Measurements from ENCODE around the gene ALX4. TPM values are rescaled to one million over a fixed set of nuclear protein-coding genes. Genes with fewer than 3 reads are reported as not detected.

The ALX4 gene
- total RNA-seq, 1 experiment from 2014 or later, result 0.16 TPM

DNA sequence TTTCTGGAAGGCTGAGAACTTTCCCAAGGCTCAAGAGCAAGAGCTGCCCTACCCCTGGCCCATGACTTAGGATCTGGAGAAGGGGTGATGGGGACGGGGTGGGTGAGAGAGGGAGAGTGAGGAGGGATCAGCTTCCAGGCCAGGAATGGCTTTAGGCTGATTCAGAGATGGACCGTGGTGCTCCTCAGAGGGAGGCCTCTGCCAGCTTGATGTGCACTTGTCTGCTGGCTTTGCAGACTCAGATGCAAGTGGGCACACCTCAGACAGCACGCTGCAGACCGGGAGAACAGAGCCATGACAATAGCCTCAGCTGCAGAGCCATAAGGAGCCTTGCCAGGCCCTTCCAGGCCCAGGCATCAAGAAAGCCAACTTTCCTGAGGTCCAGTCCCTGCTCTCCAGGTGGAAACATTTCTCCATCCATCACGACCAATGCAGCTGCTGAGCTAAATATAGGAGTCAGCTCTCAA is 41.3 kb downstream of the ALX4 start:
- Histone ChIP-seq H3K9me3 (no peaks in the 10 kb centered on the region), H3K36me3 (no peaks in the 10 kb centered on the region)

DNA sequence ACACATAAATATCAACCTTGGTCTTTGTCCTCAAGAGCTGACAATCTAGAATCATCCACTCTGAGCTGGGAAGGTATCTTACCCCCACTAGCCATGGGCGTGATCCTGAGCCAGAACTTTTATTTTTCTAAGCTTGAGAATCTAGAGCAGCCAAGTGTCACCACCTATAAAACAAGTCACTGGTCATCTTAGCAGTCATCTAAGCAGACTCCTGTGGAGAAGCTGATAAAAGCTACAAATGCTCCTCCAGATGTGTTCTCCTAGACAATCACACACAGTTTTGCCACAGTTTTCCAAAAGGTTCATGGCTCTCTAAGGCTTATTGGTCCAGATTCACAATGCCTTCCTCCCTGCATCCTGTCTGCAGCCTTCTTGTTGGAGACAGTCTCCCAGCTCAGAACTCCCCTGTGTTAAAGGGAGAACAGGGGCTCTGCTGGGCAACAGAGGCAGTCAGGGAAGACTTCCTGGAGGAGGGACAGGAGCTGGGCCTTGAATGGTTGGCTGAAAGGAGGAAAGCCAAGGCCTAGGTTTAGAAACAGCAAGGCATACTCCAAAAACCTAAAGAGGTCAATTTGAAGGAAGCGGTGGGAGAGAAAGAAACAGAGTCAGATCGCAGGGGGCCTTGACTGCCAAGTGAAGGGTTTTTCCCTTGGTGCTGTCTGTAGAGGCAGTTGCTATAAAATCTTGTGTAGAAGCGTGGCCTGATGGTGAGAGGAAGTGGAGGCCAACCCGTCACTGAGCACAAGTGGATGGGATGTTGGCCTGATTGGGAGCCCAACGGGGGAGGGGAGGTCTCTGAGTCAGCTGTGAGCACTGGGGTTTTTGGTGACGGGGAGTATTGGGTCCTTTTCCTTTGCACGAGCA is 42.0 kb downstream of the ALX4 start:
- H3K36me3 ChIP-seq, result no peaks in the 10 kb centered on the region
- no peaks in the 10 kb centered on the region for H3K27me3 ChIP-seq
- no peak overlapping the region for H3K4me3 ChIP-seq
- no peaks in the 10 kb centered on the region for H3K9me3 ChIP-seq
- DNase-seq, result no peak

More for the DNA sequence above, 41.3 kb downstream of the ALX4 start:
- DNase-seq, result no peak
- H3K4me3 ChIP-seq, result no peak overlapping the region
- H3K27me3 ChIP-seq, result no peaks in the 10 kb centered on the region

DNA sequence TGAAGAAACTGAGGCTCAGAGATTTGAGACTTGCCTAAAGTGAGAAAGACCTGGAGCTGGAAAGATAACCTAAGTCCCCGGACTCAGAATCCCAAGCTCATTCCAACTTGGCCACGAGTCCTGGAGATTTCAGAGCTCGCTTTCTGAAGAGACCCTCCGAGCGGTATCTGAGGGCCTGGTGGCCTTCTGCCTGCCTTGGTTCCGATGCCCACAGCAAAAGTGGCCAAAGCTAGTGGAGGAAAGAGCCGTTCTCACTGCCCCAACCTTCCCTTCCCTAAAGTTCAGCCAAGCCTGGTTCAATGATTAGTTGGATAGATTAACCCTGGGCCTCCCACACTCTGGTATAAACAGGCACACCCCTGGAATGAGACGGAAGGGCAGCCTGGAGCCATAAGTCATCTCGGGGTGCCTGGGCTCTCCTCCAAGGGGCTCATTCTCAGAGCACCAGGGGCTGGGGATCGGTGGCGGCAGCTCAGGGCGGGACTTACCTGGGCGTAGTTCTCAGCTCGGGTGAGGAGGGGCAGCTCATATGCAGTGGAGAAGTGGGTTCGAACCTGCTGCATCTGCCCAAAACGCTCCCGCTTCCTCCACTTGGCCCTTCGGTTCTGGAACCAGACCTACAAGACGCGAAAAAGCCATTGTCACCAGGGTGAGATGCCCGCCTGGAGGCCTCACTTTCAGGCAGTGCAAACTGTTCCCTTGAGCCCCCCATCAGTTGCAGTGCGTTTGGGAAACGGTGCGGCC is 42.8 kb downstream of the ALX4 start:
- H3K36me3 ChIP-seq, result no peaks in the 10 kb centered on the region
- H3K4me3 ChIP-seq, result no peak overlapping the region
- H3K9me3 ChIP-seq, result no peaks in the 10 kb centered on the region
- no peak for DNase-seq
- no peaks in the 10 kb centered on the region for H3K27me3 ChIP-seq

DNA sequence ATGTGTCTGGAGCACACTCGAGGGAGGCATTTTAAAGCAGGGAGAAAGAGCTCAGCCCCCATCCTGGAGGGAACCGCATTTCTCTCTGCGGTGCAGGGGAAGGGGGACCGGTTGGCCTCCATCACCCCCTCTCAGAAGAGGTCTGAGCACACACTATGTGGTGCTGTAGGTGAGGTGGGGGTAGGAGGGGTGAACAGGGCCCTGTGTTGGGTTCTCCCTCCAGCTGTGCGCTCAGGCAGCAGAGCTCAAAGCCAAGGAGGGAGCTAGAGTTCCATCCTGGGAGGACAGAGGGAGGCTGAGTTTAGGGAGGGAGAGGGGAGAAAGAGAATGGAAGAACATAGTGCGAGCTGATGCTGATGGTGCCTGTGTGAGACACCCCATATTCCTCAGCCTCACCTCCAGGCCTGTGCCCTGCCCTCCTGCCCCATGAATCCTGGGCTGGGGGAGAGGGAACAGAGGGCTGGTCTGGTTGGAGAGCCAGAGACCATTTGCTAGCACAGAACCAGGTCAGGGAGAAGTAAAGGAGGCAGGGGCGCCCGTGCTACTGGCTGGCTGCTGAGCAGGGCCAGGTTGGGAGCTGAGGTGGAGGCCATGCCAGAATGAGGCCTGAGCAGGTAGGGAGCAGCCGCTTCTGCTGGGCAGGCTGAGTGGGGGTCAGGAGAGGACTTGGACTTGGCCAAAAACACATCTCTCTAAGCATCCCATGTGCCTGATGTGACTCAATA is 43.7 kb downstream of the ALX4 start:
- Histone ChIP-seq H3K36me3 (no peaks in the 10 kb centered on the region), H3K27me3 (no peaks in the 10 kb centered on the region), H3K4me3 (no peak overlapping the region), H3K9me3 (no peaks in the 10 kb centered on the region)
- DNase-seq, result no peak

DNA sequence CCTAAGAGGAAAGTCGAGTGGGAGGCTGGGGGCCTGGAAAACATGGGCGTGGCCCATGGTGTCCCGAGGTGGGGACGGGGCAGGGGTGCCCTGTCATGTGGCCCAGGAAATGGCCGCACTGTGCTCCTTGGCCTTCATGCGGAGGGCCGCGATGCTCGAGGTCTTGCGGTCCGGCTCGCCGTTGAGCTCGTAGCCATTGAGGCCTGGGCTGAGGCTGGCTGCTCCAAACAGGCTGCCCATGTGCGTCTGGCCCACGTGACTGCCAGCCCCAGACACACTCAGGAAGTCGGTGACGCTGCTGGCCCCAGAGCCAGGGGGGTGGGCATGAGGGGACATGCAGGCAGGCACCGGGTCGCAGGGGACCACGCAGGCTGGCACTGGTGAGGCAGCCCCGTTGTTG is 45.2 kb downstream of the ALX4 start:
- H3K27me3 ChIP-seq, result no peaks in the 10 kb centered on the region
- DNase-seq, result no peak
- no peaks in the 10 kb centered on the region for H3K36me3 ChIP-seq
- no peak overlapping the region for H3K4me3 ChIP-seq
- no peaks in the 10 kb centered on the region for H3K9me3 ChIP-seq

DNA sequence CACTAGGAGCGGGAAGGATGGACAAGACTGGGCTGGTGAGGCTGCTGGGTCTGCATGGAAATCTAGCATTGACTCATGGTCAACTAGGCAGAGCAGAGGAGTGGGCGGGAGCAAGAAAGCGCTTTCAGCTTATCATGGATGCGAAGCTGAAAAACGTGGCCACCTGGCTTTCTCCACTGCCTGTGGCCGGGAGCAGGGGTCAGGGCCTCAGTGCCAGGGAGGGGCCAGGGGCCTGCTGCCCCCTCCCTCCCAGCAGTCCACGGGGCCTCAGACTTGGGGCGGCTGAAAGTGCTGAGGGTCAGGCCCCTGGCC is 45.5 kb downstream of the ALX4 start:
- Histone ChIP-seq H3K9me3 (no peaks in the 10 kb centered on the region), H3K36me3 (no peaks in the 10 kb centered on the region), H3K27me3 (no peaks in the 10 kb centered on the region), H3K4me3 (no peak overlapping the region)
- no peak for DNase-seq

DNA sequence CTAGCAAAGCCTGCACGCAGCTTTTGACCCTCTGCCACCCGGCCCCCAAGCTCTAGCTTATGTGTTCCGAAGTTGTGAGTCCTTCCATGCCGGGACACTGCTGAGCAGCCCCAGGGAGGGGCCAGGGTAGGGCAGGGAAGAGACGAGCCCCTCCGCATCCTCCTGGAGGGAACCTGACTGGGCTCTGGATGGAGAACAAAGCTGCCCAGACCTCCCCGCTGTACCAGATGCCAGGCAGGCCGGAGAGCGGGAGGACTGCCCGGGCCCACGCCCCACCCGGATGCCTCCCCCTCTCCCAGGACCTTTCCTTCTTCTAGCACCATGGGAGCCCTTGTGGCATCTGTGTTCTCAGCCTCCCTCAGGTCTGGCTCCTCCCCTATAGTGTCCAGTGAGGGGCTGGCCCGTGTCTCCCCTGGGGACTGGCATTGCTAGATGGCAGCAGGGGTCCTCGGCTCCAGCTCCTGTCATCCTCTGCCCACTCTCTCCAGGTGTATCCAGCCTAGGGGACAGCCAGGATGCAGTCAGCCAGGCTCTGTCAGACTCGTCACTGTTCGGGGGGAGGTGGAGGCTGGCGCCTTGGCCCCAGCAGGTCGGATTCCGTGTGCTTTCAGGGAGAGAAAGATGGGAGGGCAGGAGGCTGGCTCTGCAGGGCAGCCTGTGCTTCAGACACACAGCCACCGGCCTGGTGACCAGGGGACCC is 46.1 kb downstream of the ALX4 start:
- no peaks in the 10 kb centered on the region for H3K27me3 ChIP-seq
- no peaks in the 10 kb centered on the region for H3K36me3 ChIP-seq
- no peak overlapping the region for H3K4me3 ChIP-seq
- H3K9me3 ChIP-seq, result no peaks in the 10 kb centered on the region
- no peak for DNase-seq

DNA sequence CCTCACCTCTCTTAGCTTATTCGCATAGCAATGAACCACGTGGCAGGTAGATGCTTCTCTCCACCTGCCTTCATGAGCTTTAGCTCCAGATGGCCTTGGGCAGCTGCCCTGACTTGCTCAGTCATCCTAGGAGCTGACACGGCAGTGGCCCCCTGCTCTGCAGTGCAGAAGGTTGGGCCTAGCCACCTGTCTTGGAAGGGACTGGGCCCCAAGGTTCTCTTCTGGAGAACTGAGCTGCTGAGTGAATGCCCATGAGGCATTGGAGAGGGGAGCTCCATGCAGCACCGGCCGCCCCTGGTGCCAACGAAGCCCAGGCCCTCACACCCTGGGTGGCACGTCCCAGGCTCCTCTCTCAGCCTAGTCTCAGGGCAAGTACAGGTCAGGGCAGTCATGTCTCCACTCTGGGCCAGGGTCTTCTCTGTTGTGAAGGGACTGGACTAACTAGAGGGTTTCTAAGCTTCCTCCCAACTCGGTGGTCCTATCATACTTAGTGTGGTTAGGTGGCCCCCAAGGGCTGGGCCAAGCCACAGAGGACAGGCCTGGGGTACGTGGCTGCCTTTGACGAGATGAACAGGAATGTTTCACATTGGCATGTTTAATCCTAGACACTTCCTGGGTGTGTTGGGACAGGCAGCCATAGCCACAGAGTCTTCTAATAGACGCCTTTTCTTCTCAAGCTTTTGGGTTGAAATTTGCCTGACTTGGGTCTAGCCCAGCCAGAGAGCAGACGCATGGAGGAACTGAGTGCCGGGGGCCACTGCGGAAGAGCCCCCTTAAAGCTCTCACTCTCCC is 47.9 kb downstream of the ALX4 start:
- no peak overlapping the region for H3K4me3 ChIP-seq
- H3K27me3 ChIP-seq, result no peaks in the 10 kb centered on the region
- H3K36me3 ChIP-seq, result no peaks in the 10 kb centered on the region
- DNase-seq, result no peak
- no peaks in the 10 kb centered on the region for H3K9me3 ChIP-seq

DNA sequence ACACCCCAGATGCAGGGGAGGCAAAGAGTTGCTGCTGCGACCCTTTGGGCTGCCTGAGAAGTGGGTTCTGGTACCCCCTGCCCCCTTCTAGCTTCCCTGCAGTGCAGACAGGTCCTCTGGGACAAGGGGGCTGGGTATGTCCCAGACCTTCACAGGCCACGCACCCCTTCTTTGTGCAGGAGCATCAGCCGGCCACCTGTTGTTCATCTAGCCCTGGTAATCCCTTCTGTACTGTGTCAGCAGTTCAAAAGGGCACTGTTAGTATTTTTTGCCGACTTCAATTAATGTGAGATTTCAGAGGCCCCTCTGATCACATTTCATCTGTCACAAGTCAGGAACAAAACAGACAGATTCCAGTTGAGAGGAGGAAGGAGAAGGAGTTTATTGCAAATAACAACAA is 49.9 kb downstream of the ALX4 start:
- H3K27me3 ChIP-seq, result no peaks in the 10 kb centered on the region
- no peaks in the 10 kb centered on the region for H3K9me3 ChIP-seq
- no peaks in the 10 kb centered on the region for H3K36me3 ChIP-seq
- H3K4me3 ChIP-seq, result no peak overlapping the region
- DNase-seq, result no peak

DNA sequence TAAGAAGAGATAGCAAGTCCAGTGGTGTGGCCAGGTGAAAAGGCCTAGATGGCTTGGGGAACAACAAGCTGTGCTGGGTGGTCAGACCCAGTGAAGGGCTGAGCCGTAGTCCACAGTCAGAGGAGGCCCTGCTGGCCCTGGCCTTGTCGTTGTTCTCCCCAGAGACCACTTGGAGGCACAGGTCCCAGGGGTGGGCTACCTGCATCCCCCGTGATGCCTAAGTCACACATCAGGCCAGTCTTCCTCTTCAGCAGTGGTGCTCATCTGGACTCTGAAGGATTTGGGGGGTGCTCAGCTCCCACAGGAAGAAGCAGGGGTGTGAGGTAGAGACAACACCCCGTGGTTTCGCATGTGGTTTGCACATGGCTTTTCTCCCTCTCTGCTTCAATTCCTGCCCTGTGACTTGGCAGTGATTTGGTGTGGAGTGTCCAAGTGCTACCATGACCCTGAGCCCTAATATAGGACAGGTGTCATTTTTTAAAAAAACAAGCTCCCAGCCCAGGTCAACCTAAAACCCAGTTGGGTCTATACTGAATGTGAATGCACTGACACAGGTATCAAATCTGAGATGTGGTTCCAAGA is 51.0 kb downstream of the ALX4 start:
- Histone ChIP-seq H3K27me3 (no peaks in the 10 kb centered on the region), H3K36me3 (no peaks in the 10 kb centered on the region), H3K4me3 (no peak overlapping the region), H3K9me3 (no peaks in the 10 kb centered on the region)
- no peak for DNase-seq

DNA sequence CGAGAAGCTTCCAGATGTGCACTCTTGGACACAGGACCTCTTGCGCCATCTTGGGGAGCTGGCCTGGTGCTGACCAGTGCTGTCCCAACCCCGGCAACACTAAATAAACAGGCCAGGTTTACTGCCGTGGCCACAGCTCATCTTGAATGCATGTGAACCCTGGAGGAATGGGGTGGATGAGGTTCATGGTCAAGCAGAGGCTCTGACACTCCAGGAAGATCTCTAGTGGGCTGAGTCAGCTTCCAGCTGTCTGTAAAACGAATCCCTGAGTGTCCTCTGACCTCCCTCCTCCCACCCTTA is 51.8 kb downstream of the ALX4 start:
- Histone ChIP-seq H3K27me3 (no peaks in the 10 kb centered on the region), H3K36me3 (no peaks in the 10 kb centered on the region), H3K4me3 (no peak overlapping the region), H3K9me3 (peaks cover 6% of the 10 kb centered on the region; the same call in 1 of the 2 replicates)
- DNase-seq, result no peak

DNA sequence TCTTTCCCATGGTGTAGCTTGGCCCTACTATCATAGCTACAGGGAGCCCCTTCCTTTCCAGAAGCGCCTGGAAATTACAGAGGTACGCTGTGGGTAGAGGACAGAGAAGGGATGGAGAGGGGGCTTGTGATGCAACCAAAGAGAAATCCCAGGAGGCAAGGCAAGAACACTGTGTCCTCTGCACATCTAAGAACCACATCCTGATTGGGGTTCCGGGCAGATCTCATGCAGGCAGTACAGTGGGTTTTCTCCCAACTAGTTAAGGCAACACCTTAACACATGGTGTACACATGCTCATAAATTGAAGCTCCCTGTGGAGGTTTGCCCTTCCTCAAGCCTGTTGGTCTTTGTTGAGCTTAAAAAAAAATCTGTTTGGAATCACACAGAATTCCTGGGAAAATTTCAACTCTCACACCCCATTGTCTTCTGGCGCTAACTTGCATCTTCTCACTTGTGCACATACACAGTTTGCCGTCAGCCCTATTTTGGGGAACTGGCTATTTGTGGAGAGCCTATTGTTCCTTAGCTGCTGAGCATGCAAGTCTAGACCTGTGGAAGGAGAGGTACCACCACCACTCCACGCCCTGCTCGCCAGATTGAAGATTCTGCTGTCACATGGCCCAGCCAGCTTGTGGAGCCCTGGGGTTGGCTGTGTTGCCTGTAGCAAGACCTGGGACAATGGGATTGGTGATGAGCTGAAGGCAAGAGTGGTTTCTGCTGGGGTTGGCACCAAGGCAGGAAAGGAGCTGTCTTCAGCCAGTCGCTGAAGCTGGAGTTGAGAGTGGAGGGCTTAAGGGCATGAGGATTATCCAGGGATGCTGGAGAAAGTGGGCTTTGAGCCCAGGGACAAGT is 52.4 kb downstream of the ALX4 start:
- no peak for DNase-seq

DNA sequence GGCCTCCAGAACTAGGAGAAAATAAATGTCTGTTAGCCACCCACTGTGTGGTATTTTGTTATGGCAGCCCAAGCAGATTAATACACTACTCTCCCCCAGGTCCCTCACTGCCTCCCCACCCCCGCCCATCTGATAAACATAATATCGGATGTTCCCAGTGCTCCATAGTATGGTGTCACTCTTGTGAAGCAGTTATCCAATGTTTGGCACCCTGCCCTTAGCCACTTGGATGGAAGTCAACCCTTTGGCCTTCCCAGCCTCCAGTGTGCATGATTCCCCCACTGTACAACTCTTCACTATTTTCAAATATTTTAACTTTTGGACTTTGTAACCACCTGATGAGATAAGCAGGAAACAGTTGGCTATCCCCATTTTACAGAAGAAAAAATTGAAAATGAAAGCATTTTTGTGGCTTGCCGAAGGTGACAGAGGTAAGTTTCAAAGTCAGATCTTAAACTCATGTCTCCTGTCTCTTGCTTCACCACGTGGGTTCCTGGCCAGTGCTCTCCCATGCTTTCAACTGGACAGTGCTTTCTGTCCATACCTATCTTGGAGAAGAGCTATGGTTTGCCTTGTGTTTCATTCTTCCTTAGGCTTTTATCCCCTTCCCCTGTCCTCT is 53.2 kb downstream of the ALX4 start:
- no peaks in the 10 kb centered on the region for H3K36me3 ChIP-seq

More for the DNA sequence above, 52.4 kb downstream of the ALX4 start:
- no peaks in the 10 kb centered on the region for H3K27me3 ChIP-seq
- no peak overlapping the region for H3K4me3 ChIP-seq
- H3K36me3 ChIP-seq, result no peaks in the 10 kb centered on the region
- H3K9me3 ChIP-seq, result peaks cover 12% of the 10 kb centered on the region

DNA sequence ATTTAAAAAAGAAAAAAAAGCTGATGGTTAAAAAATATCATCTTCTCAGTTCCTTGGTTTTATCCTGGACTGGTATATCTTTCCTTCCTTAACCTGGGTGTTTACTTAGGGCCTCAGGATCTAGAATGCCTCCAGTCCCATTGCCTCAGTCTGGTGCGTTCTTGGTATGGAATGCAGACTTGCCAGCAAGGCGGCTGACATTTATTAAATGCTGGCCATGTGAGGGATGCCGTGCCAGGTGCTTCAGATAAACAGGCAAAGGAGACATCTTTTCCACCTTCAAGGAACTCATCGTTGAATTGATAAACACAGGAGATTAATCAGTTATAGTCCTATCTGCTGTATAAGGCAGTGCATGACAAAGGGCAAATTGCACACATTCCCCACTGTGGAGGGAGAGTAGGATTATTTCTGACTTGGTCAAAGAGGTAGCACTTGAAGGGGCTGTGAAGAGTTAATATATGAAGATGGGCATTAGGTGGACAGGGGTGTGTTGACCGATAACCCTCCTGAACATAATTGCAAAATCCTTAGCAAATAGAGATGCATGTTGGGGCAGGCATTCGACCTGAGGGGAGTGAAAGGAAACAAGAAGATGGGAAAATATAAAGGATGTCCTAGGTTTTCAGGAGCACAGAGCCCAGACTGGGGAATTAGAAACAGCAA is 54.4 kb downstream of the ALX4 start:
- H3K9me3 ChIP-seq, result peaks cover 22% of the 10 kb centered on the region
- no peak overlapping the region for H3K4me3 ChIP-seq
- H3K27me3 ChIP-seq, result no peaks in the 10 kb centered on the region
- no peak for DNase-seq
- no peaks in the 10 kb centered on the region; the same call in none of the 2 replicates for H3K36me3 ChIP-seq

More for the DNA sequence above, 53.2 kb downstream of the ALX4 start:
- H3K4me3 ChIP-seq, result no peak overlapping the region
- no peaks in the 10 kb centered on the region for H3K27me3 ChIP-seq
- DNase-seq, result no peak
- peaks cover 16% of the 10 kb centered on the region for H3K9me3 ChIP-seq

Measured in MG63 (cell line).